SK-N-SH treated with all-trans-retinoic acid at 6 μM for 48 hours (cell line): Measurements from ENCODE around the gene OLA1.

Source experiments
- ATAC-seq: fragments of 200-7000 bp; cut with Tn5 transposase; 3 replicates; pipeline ENCODE4 v1.9.1; 2020; ENCODE audit warnings: mild to moderate bottlenecking, moderate library complexity
- ARNTL ChIP-seq: fragments of 450-650 bp; formaldehyde crosslinking; IDR thresholded peaks from 2 replicates; pipeline ENCODE4 v1.5.0; 2020; ENCODE audit warnings: low read depth, mild to moderate bottlenecking, moderate library complexity, borderline replicate concordance
- BACH2 ChIP-seq: fragments of 250-450 bp; sonication (Bioruptor Pico); IDR thresholded peaks from 2 replicates; pipeline ENCODE4 v1.9.0; 2021; ENCODE audit warnings: mild to moderate bottlenecking, borderline replicate concordance
- CREB5 ChIP-seq: fragments of 250-450 bp; sonication (Bioruptor Pico); IDR thresholded peaks from 2 replicates; pipeline ENCODE4 v1.5.1; 2020; ENCODE audit warnings: low read depth, mild to moderate bottlenecking, moderate library complexity
- CSDC2 ChIP-seq: fragments of 250-450 bp; sonication (Bioruptor Pico); IDR thresholded peaks from 2 replicates; pipeline ENCODE4 v1.5.0; 2020; ENCODE audit warnings: mild to moderate bottlenecking, moderate library complexity
- CSRNP3 ChIP-seq: fragments of 250-450 bp; sonication (Bioruptor Pico); IDR thresholded peaks from 2 replicates; pipeline ENCODE4 v1.5.1; 2021; ENCODE audit warnings: mild to moderate bottlenecking, moderate library complexity
- ESRRG ChIP-seq: fragments of 250-450 bp; sonication (Bioruptor Pico); IDR thresholded peaks from 2 replicates; pipeline ENCODE4 v1.6.1; 2021; ENCODE audit warnings: mild to moderate bottlenecking
- ISL1 ChIP-seq: fragments of 250-450 bp; sonication (Bioruptor Pico); IDR thresholded peaks from 2 replicates; pipeline ENCODE4 v2.1.2; 2022; ENCODE audit warnings: mild to moderate bottlenecking, moderate library complexity
- OSR1 ChIP-seq: fragments of 250-450 bp; sonication (Bioruptor Pico); IDR thresholded peaks from 2 replicates; pipeline ENCODE4 v1.8.0; 2022; ENCODE audit warnings: moderate library complexity, mild to moderate bottlenecking, inconsistent platforms
- PATZ1 ChIP-seq: fragments of 250-450 bp; sonication (Bioruptor Pico); IDR thresholded peaks from 2 replicates; pipeline ENCODE4 v1.8.0; 2020; ENCODE audit warnings: mild to moderate bottlenecking, moderate library complexity, borderline replicate concordance
- POU6F1 ChIP-seq: fragments of 250-450 bp; sonication (Bioruptor Pico); IDR thresholded peaks from 2 replicates; pipeline ENCODE4 v1.8.0; 2021; ENCODE audit warnings: low read depth, mild to moderate bottlenecking, moderate library complexity, borderline replicate concordance
- PPARA ChIP-seq: fragments of 250-450 bp; sonication (Bioruptor Pico); IDR thresholded peaks from 2 replicates; pipeline ENCODE4 v1.5.0; 2020; ENCODE audit warnings: mild to moderate bottlenecking, borderline replicate concordance
- RARB ChIP-seq: fragments of 250-450 bp; sonication (Bioruptor Pico); IDR thresholded peaks from 2 replicates; pipeline ENCODE4 v1.8.0; 2021; ENCODE audit warnings: mild to moderate bottlenecking, moderate library complexity
- SNAI2 ChIP-seq: fragments of 250-450 bp; sonication (Bioruptor Pico); IDR thresholded peaks from 2 replicates; pipeline ENCODE4 v1.5.0; 2020; ENCODE audit warnings: mild to moderate bottlenecking, moderate library complexity
- TCF4 ChIP-seq: fragments of 250-450 bp; sonication (Bioruptor Pico); IDR thresholded peaks from 2 replicates; pipeline ENCODE4 v1.8.0; 2021; ENCODE audit warnings: mild to moderate bottlenecking, moderate library complexity, borderline replicate concordance
- TOX ChIP-seq: fragments of 250-450 bp; sonication (Bioruptor Pico); IDR thresholded peaks from 2 replicates; pipeline ENCODE4 v1.8.0; 2021; ENCODE audit warnings: mild to moderate bottlenecking, moderate library complexity, borderline replicate concordance
- TSHZ2 ChIP-seq: fragments of 250-450 bp; sonication (Bioruptor Pico); IDR thresholded peaks from 2 replicates; pipeline ENCODE4 v1.5.0; 2020; ENCODE audit warnings: mild to moderate bottlenecking, moderate library complexity
- ZC3H10 ChIP-seq: fragments of 250-450 bp; sonication (Bioruptor Pico); IDR thresholded peaks from 2 replicates; pipeline ENCODE4 v1.5.1; 2021; ENCODE audit warnings: mild to moderate bottlenecking, moderate library complexity
- ZFP3 ChIP-seq: fragments of 250-450 bp; sonication (Bioruptor Pico); IDR thresholded peaks from 2 replicates; pipeline ENCODE4 v1.5.0; 2020; ENCODE audit warnings: mild to moderate bottlenecking, moderate library complexity
- ZFP30 ChIP-seq: fragments of 450-650 bp; formaldehyde crosslinking; IDR thresholded peaks from 2 replicates; pipeline ENCODE4 v1.5.0; 2022; ENCODE audit warnings: mild to moderate bottlenecking, moderate library complexity
- ZNF565 ChIP-seq: fragments of 450-650 bp; formaldehyde crosslinking; conservative IDR thresholded peaks from 2 replicates; pipeline ENCODE4 v1.5.0; 2020; ENCODE audit warnings: low read depth, mild to moderate bottlenecking, moderate library complexity
- ZNF70 ChIP-seq: fragments of 450-650 bp; formaldehyde crosslinking; IDR thresholded peaks from 2 replicates; pipeline ENCODE4 v1.5.0; 2020; ENCODE audit warnings: mild to moderate bottlenecking, moderate library complexity
- ZNF8 ChIP-seq: fragments of 450-650 bp; formaldehyde crosslinking; IDR thresholded peaks from 2 replicates; pipeline ENCODE4 v1.5.0; 2020; ENCODE audit warnings: mild to moderate bottlenecking, moderate library complexity

The OLA1 gene

GRCh38 chr2:174076040-174076439 is 172.3 kb downstream of the OLA1 start:
- no peak for TF ChIP-seq RARB
- no peak for TF ChIP-seq ZNF565 (CRISPR knock-in tag)
- no peak for TF ChIP-seq ZNF8 (CRISPR knock-in tag)
- no peak for TF ChIP-seq ZNF70
- no peak for TF ChIP-seq ESRRG
- ATAC-seq, result no peak

GRCh38 chr2:174074831-174075230 is 173.5 kb downstream of the OLA1 start:
- TF ChIP-seq CREB5, result no peak
- no peak for TF ChIP-seq OSR1 (CRISPR knock-in tag)
- TF ChIP-seq TCF4 (CRISPR knock-in tag), result no peak
- no peak for TF ChIP-seq BACH2 (CRISPR knock-in tag)
- TF ChIP-seq RARB, result no peak
- TF ChIP-seq CSDC2 (CRISPR knock-in tag), result no peak
- no peak for TF ChIP-seq ZNF70
- no peak for TF ChIP-seq ISL1 (CRISPR knock-in tag)
- no peak for TF ChIP-seq TSHZ2
- TF ChIP-seq PPARA, result no peak
- no peak for TF ChIP-seq ZNF8 (CRISPR knock-in tag)
- no peak for TF ChIP-seq CSRNP3 (CRISPR knock-in tag)
- TF ChIP-seq ZNF565 (CRISPR knock-in tag), result no peak
- no peak for TF ChIP-seq ZFP30 (CRISPR knock-in tag)
- TF ChIP-seq SNAI2 (CRISPR knock-in tag), result no peak
- ATAC-seq, result no peak

- no peak for TF ChIP-seq TOX (CRISPR knock-in tag)
- TF ChIP-seq CSDC2 (CRISPR knock-in tag), result no peak
- no peak for TF ChIP-seq ZNF8 (CRISPR knock-in tag)
- TF ChIP-seq ZC3H10 (CRISPR knock-in tag), result no peak
- no peak for TF ChIP-seq ZFP3 (CRISPR knock-in tag)
- no peak for TF ChIP-seq ARNTL (CRISPR knock-in tag)
- no peak for TF ChIP-seq ZFP30 (CRISPR knock-in tag)
- TF ChIP-seq POU6F1 (CRISPR knock-in tag), result no peak
- TF ChIP-seq CREB5, result no peak
- TF ChIP-seq TCF4 (CRISPR knock-in tag), result no peak
- TF ChIP-seq TSHZ2, result no peak
- TF ChIP-seq ZNF565 (CRISPR knock-in tag), result no peak
- TF ChIP-seq BACH2 (CRISPR knock-in tag), result no peak
- TF ChIP-seq RARB, result no peak
- no peak for TF ChIP-seq SNAI2 (CRISPR knock-in tag)
- no peak for TF ChIP-seq PATZ1 (CRISPR knock-in tag)
- no peak for TF ChIP-seq PPARA
- no peak for ATAC-seq
Measured at GRCh38 chr2:174072857-174073256, 175.5 kb downstream of the OLA1 start.
